B cell (primary cell): ENCODE data around the gene STPG3.

Experiments used
- EZH2 ChIP-seq: IDR thresholded peaks from 2 replicates; pipeline ENCODE4 v1.6.1; 2012; ENCODE audit warnings: borderline replicate concordance, low read depth, mild to moderate bottlenecking, moderate library complexity, low read length; ENCODE audit not compliant: insufficient read depth, poor library complexity, severe bottlenecking
- TF ChIP-seq, protein P1 (sequence below): fragments of 200-600 bp; IDR thresholded peaks from one replicate; pipeline ENCODE4 v1.8.0; 2022; ENCODE audit warnings: antibody characterized with exemption, mild to moderate bottlenecking

DNA sequence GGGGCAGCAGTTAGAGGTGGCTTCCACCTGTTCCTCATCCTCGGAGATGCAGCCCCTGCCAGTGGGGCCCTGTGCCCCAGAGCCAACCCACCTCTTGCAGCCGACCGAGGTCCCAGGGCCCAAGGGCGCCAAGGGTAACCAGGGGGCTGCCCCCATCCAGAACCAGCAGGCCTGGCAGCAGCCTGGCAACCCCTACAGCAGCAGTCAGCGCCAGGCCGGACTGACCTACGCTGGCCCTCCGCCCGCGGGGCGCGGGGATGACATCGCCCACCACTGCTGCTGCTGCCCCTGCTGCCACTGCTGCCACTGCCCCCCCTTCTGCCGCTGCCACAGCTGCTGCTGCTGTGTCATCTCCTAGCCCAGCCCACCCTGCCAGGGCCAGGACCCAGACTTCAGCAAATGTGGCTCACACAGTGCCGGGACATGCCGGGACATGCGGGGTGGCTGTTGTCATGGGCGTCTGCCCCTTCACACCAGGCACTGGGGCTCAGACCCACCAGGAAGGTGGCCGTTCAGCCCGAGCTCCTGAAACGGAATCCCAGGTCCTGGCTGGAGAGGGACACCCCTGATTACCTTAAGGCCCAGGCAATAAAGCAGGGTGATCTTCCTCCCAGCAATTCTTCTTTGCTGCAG lies 25.3 kb upstream of the STPG3 start:
- TF ChIP-seq, protein P1, sequence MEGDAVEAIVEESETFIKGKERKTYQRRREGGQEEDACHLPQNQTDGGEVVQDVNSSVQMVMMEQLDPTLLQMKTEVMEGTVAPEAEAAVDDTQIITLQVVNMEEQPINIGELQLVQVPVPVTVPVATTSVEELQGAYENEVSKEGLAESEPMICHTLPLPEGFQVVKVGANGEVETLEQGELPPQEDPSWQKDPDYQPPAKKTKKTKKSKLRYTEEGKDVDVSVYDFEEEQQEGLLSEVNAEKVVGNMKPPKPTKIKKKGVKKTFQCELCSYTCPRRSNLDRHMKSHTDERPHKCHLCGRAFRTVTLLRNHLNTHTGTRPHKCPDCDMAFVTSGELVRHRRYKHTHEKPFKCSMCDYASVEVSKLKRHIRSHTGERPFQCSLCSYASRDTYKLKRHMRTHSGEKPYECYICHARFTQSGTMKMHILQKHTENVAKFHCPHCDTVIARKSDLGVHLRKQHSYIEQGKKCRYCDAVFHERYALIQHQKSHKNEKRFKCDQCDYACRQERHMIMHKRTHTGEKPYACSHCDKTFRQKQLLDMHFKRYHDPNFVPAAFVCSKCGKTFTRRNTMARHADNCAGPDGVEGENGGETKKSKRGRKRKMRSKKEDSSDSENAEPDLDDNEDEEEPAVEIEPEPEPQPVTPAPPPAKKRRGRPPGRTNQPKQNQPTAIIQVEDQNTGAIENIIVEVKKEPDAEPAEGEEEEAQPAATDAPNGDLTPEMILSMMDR, result no peak
- no peak for TF ChIP-seq EZH2
